HG02642 (cell line): ENCODE data around the gene PCSK5.
"Not testable (repeated sequence)": the region's sequence is repeated elsewhere in the genome, so short reads cannot be mapped to it uniquely, and the experiment has no call there.

Source experiments
- ATAC-seq: cut with Tn5 transposase; IDR thresholded peaks from one replicate; pipeline ENCODE4 v1.9.1; 2021; ENCODE audit warnings: mild to moderate bottlenecking; ENCODE audit not compliant: unreplicated experiment, poor library complexity

The PCSK5 gene

DNA sequence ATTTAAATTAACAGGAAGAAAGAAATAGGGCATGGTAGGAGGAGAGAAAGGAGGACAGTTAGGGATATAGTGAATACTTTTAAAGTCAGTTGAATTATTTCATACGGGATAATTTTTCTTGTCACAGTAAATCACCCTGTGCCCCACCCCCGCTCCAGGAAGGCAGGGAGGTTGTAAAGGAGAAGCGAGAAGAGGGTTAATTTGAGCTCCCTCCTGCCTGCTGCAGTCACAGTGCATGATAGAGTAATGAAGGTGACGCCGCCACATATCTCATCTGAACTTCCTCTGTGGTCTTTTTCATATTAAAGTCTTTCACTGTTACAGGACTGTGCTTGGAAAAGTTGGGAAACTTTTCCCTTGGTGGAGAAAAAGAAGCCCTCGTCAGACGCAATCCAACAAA, 896 bp upstream of the PCSK5 start:
- ATAC-seq: no peak

- ATAC-seq: peak; percentile 8
Measured at GRCh38 chr9:75889977-75890471, 449 bp upstream of the PCSK5 start.

- ATAC-seq: no peak
Measured at GRCh38 chr9:75891277-75891741, 836 bp downstream of the PCSK5 start.

DNA sequence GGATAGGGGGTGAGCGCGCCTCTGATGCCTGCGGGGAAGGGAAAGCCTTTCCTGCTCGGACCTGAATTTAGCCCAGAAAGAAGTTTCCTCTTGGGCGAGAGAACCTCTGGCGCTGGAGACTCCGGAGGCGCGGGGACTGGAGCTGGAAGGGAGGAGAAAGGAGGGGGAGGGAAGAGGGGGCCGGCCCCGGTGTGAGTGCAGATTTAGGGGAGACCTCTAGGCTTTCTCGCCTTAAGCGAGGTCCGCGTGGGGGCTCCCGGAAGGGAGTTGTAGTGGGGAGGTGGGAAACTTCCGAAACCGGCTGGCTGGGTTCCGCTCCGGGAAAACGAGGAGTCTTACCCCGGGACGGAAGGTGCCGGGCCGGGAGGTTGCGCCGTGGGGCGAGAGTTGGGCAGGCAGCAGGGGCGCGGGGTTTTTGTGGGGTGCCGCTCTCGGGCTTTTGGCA, 1.3 kb downstream of the PCSK5 start:
- ATAC-seq: no peak

DNA sequence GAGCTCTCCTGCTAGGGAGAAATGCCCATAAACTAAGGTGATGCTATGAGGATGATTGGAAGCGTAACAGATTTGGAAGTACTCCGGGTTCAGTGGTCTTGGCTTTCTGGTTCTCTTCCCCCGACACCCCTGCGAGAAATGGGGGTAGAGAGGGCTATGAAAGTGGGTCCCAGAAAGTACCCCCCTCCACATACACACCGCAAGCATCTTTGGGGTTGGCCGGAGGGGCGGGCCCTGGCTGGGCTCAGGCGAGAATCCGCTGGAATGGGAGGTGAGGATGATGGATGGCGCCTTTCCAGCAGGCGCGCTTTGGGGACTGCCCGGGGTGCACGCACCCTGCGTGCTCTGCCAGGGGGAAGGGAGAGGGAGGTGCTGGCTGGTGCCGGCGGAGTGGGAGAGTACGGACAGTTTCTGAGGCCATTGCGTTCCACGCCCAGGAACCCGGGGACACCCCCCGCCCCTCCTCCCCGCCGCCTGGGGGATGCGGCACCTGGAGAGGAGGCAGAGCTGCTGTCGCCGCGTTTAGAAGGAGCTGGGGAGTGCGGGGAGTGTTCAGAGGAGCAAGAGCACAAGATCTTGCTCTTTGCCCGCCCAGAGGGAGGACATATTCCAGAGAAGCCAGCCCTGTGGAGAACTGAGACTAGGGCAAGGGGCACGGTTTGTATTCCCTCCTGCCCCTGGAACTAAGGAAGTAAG, 1.9 kb downstream of the PCSK5 start:
- no peak for ATAC-seq

GRCh38 chr9:75893106-75893505, 2.6 kb downstream of the PCSK5 start:
- no peak for ATAC-seq

GRCh38 chr9:75894566-75894965, 4.1 kb downstream of the PCSK5 start:
- no peak for ATAC-seq

GRCh38 chr9:75895112-75895511, 4.6 kb downstream of the PCSK5 start:
- ATAC-seq: no peak

- ATAC-seq: no peak
Measured at GRCh38 chr9:75896193-75896592, 5.7 kb downstream of the PCSK5 start.

GRCh38 chr9:75900893-75901524, 10.5 kb downstream of the PCSK5 start:
- ATAC-seq: not testable (repeated sequence)

- no peak for ATAC-seq
Measured at GRCh38 chr9:75903785-75904360, 13.4 kb downstream of the PCSK5 start.

DNA sequence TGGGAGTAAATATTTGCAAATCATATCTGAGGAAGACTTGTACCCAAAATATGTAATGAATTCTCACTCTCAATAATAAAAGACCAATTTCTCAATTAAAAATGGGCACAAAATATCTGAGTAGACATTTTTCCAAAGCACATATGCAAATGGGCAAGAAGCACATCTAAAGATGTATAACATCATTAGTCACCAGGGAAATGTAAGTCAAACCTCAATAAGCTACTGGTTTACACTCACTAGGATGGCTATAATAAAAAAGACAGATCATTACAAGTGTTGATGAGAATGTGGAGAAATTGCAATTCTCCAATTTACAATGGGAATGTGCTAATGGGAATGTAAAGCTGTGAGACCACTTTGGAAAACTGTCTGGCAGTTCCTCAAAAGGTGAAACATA, 13.9 kb downstream of the PCSK5 start:
- no peak for ATAC-seq

GRCh38 chr9:75906531-75906930, 16.1 kb downstream of the PCSK5 start:
- ATAC-seq: no peak

DNA sequence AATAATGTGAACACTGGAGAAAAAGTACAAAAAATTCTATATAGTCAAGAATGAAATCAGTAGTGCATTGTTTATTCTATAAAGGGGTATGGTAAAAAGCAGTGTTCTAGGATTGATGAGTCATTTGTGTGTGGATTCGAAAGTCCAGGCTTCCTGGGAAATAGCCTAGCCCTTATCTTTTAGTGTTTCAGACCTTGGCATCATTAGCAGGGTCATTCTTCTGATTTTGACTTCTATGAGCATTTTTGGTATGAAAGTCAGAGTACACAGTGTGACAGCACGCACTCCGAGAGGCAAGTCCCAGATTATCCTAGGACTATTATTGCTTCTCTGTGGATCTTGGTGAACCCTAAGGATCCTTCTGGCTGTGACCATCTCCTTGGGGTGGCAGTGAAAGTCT, 16.9 kb downstream of the PCSK5 start:
- ATAC-seq: no peak

DNA sequence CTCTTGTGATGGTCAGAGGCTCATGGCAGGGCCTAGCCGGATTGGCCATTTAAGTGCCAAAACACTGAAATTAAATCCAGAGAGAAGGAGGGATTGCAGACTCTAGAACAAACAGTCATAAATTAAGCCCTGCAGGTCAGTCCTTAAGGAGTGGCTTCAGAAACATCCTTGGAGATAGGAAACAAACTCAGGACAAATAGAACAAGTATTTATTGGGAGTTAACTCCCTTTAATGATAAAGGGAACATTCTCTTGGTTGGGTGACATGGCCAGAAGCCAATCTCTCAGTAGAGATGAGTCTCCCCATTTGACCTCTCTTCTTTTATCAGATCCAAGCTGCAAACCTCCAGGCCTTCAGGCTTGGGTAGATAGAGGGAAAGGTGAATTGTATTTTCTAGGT, 17.4 kb downstream of the PCSK5 start:
- no peak for ATAC-seq

DNA sequence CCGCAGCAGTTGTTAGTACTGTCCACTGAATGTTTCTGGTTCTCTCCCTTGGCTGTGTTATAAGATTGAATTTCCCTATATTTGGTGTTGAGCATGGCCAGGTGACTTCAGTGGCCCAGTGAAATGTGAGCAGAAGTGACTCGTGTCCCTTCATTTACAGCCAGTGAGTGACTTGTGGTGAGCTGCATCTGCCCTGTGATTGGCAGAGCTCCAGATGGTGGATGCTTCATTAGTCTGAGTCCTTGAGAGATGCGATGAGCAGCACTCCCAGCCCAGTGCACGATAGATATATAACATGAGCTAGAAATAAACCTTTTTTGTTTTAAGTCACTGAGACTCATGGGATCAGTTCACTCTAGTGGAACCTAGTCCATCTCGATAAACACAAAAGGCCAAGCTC, 19.3 kb downstream of the PCSK5 start:
- no peak for ATAC-seq

- no peak for ATAC-seq
Measured at GRCh38 chr9:75910731-75911130, 20.3 kb downstream of the PCSK5 start.

DNA sequence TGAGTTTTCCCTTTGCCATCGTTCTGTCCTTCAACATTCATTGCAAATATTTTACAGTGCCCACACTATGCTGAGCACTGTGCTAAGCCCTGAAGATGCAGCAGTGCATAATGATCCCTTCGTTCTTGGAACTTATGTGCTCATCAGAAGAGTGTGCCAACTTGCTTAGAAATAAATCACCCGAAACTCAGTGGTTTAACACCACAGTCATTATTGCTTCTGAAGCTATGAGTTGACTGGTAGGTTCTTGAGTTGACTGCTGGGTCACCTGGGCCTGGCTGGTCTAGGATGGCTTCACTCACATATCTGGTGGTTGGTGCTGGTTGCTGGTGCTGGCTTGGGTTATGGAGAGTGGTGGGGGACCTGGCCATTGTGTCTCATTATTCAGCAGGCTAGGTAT, 20.9 kb downstream of the PCSK5 start:
- no peak for ATAC-seq

GRCh38 chr9:75912951-75913350, 22.5 kb downstream of the PCSK5 start:
- ATAC-seq: no peak

DNA sequence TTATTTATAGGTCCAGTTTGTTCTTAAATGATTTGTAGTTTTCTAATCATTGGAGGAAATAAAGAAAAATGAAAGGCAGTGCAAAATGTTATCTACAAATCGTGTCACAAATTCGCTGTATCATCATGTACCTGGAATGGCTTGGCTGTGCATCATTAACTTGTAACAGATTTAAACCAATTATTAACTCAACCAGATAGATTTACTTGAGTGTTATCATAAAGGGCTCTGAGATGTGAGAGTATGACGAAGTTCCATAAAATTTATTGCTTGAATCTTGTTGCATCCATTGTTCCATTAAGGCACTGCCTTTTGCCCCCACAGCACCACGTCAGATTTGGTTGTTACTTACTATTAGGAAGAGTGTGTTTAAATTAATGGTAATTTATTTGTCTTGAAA, 23.5 kb downstream of the PCSK5 start:
- no peak for ATAC-seq

DNA sequence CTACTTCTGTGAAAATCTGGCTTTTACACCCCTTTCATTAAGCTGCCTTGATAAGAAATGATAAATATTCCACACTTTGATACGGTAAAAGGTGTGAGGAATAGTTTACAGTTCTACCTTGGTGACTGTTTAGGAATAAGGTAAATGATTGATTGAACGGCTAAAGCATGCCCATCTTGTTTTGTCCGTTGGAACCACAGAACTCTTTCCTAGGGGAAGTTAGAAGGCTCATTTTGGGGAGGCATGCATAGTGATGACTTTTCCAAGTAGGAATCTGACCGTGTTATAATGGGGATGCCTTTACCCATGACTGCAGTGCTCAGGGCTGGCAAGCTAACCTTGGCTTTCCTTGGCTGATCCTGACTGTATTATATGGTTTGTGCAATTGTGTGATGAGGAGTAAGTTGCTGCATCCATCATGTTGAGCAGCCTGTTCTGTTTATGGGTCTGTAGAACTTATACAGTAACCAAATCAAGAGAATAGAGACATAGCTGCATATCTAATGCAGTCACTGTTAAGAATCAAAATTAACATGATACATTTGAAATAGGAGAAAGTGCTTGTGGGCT, 24.5 kb downstream of the PCSK5 start:
- no peak for ATAC-seq
